K562 (cell line): ENCODE measurements around the gene ACTG2. TPM values are rescaled to one million over a fixed set of nuclear protein-coding genes. Genes with fewer than 3 reads are reported as not detected.

ENCODE experiments used
- ATAC-seq: fragments of 200-7000 bp; cut with Tn5 transposase; 3 replicates; pipeline ENCODE4 v1.9.1; 2020; ENCODE audit warnings: moderate library complexity
- BruUV-seq: library from RNA; stranded (reverse); fragments of 400-500 nt; replicated peaks from 2 replicates; lab custom pipeline; 2021; lab: Mats Ljungman, UMichigan
- CTCF ChIA-PET: fragments of 300-600 bp; formaldehyde crosslinking; extraction: SDS; loops from one replicate; lab custom pipeline; 2021; ENCODE audit warnings: low intra/inter-chr PET ratio; lab: Yijun Ruan, JAX
- POLR2A ChIA-PET: fragments of 300-600, 350-650 bp; sonication (Branson Sonifier 250); formaldehyde crosslinking; extraction: SDS; loops from one replicate; lab custom pipeline; 2021; ENCODE audit warnings: antibody characterized with exemption, inconsistent platforms; lab: Yijun Ruan, JAX
- DNase-seq, 4 experiments: peaks; one replicate each; pipeline versions ENCODE4 v3.0.0 to v3.0.0-alpha.2; 2011 to 2018; ENCODE audit warnings: low spot score in 3 of 4, mixed read lengths in 3 of 4; ENCODE audit errors: extremely low read depth in 1 of 4
- FAIRE-seq: peaks from 2 replicates; lab custom pipeline; 2011; peaks lifted over from hg19 to GRCh38; lab: Jason Lieb, UNC
- H2AFZ ChIP-seq: 2 replicates; pipeline ENCODE4 v1.6.0; 2011; ENCODE audit warnings: low read depth, low read length, control low read depth, inconsistent platforms
- H3K27ac ChIP-seq: fragments of 200-600 bp; 3 replicates; pipeline ENCODE4 v1.8.0; 2011; ENCODE audit warnings: low read depth, mild to moderate bottlenecking, control low read depth, inconsistent platforms, low read length, moderate library complexity, mixed read lengths; ENCODE audit errors: extremely low read depth
- H3K27me3 ChIP-seq, 2 experiments: fragments of 300-600 bp in 1 of 2; 2 replicates in 1 of 2; 3 replicates in 1 of 2; pipeline versions ENCODE4 v1.6.0 to v1.8.0; 2011; ENCODE audit warnings: inconsistent platforms in 2 of 2, low read length in 2 of 2, mild to moderate bottlenecking in 1 of 2, mixed read lengths in 1 of 2, moderate library complexity in 1 of 2; ENCODE audit not compliant: control insufficient read depth in 2 of 2, insufficient read depth in 2 of 2
- H3K36me3 ChIP-seq: fragments of 300-600 bp; 3 replicates; pipeline ENCODE4 v1.8.0; 2011; ENCODE audit warnings: mild to moderate bottlenecking, low read length, inconsistent platforms; ENCODE audit not compliant: control insufficient read depth, insufficient read depth
- H3K4me1 ChIP-seq, 2 experiments: fragments of 200-600 bp in 1 of 2; replicated peaks in 1 of 2; 2 replicates in 1 of 2; 3 replicates in 1 of 2; pipeline versions ENCODE4 v1.5.1 to v1.8.0; 2011; ENCODE audit warnings: inconsistent platforms in 2 of 2, low read length in 2 of 2, mild to moderate bottlenecking in 1 of 2, mixed read lengths in 1 of 2, moderate library complexity in 1 of 2; ENCODE audit not compliant: control insufficient read depth in 2 of 2, insufficient read depth in 2 of 2
- H3K4me2 ChIP-seq: 2 replicates; pipeline ENCODE4 v1.6.1; 2011; ENCODE audit warnings: low read length, control low read depth, inconsistent platforms, mixed read lengths; ENCODE audit not compliant: insufficient read depth
- H3K4me3 ChIP-seq: fragments of 200-600 bp; sonication (generic), shearing (Covaris generic); 2 replicates; pipeline ENCODE4 v1.5.1; 2016; ENCODE audit warnings: control low read depth, inconsistent platforms
- H3K79me2 ChIP-seq: fragments of 200-600 bp; 3 replicates; pipeline ENCODE4 v1.8.0; 2011; ENCODE audit warnings: low read length, inconsistent platforms; ENCODE audit not compliant: control insufficient read depth, insufficient read depth
- H3K9ac ChIP-seq, 2 experiments: 2 replicates each; pipeline versions ENCODE4 v1.6.0 to v1.6.1; 2011; ENCODE audit warnings: low read depth in 2 of 2, low read length in 2 of 2, control low read depth in 1 of 2, inconsistent platforms in 1 of 2, mild to moderate bottlenecking in 1 of 2, mixed read lengths in 1 of 2; ENCODE audit not compliant: insufficient read depth in 1 of 2
- H3K9me1 ChIP-seq: one replicate; pipeline ENCODE4 v1.6.0; 2011; ENCODE audit warnings: inconsistent platforms, mild to moderate bottlenecking, low read length, moderate library complexity; ENCODE audit not compliant: control insufficient read depth, insufficient read depth
- H3K9me3 ChIP-seq: replicated peaks from 2 replicates; pipeline ENCODE4 v1.5.1; 2011; ENCODE audit warnings: low read depth, low read length, inconsistent platforms; ENCODE audit not compliant: control insufficient read depth, insufficient read depth
- H4K20me1 ChIP-seq: replicated peaks from 2 replicates; pipeline ENCODE4 v1.6.1; 2011; ENCODE audit warnings: low read length, inconsistent platforms, mixed read lengths; ENCODE audit not compliant: control insufficient read depth, insufficient read depth
- CBFB ChIP-seq: sonication (generic); formaldehyde crosslinking; IDR thresholded peaks from 2 replicates; pipeline ENCODE4 v1.4.0; 2020; ENCODE audit warnings: mild to moderate bottlenecking, missing genetic modification reagents
- HNRNPUL1 ChIP-seq: fragments of 200-400 bp; formaldehyde crosslinking; IDR thresholded peaks from 2 replicates; pipeline ENCODE4 v1.6.1; 2017; ENCODE audit warnings: low read length
- KAT2B ChIP-seq: IDR thresholded peaks from one replicate; pipeline ENCODE4 v1.6.1; 2012; ENCODE audit warnings: low read depth, mild to moderate bottlenecking, control low read depth, inconsistent platforms, low read length, moderate library complexity
- ZMIZ1 ChIP-seq, 2 experiments: fragments of 150-350 bp in 1 of 2; IDR thresholded peaks; 2 replicates each; pipeline ENCODE4 v1.6.1; 2012 to 2016; ENCODE audit warnings: low read depth in 2 of 2, low read length in 2 of 2, mild to moderate bottlenecking in 1 of 2, moderate library complexity in 1 of 2
- ZNF212 ChIP-seq: fragments of 450-650 bp; formaldehyde crosslinking; IDR thresholded peaks from 2 replicates; pipeline ENCODE4 v1.4.0; 2020; ENCODE audit warnings: mild to moderate bottlenecking
- WGBS: fragments of 100-300 bp; shearing (Covaris generic); methylation state at CpG from one replicate; pipeline ENCODE4 v1.1.6; 2016; ENCODE audit warnings: low coverage, mixed read lengths; ENCODE audit not compliant: insufficient coverage; ENCODE audit errors: missing lambda C conversion rate; 5-methylcytosine and 5-hydroxymethylcytosine counted together
- in situ Hi-C: fragments of 300-500 bp; cut with MboI; formaldehyde crosslinking; loops from 4 replicates; pipeline ENCODE4 v1.15.0; 2018; ENCODE audit warnings: inconsistent platforms, mixed read lengths
- intact Hi-C: fragments of 100-400 bp; cut with micrococcal nuclease; formaldehyde crosslinking; loops from 2 replicates; pipeline ENCODE4 v1.14.2; 2022
- polyA plus RNA-seq, 8 experiments: library from polyadenylated mRNA; depleted of rRNA in 4 of 8; stranded (reverse) in 5 of 8; unstranded in 3 of 8; fragments of >200 nt; fragmentation: Nextera tagmentation in 2 of 8; fragmentation: Illumina TruSeq in 1 of 8; extraction: Ambion mirVana in 2 of 8; extraction: Trizol in 1 of 8; gene quantifications; 2 replicates each; pipeline versions ENCODE4 v1.2.1 to v1.2.3, GENCODE V29; 2011 to 2014; ENCODE audit warnings: inconsistent platforms in 1 of 8, missing spikeins in 1 of 8
- total RNA-seq, 7 experiments: library from RNA; depleted of rRNA in 6 of 7; stranded (reverse); fragments of >200 nt in 6 of 7; fragmentation: Illumina TruSeq in 2 of 7; extraction: Trizol in 2 of 7; gene quantifications; 2 replicates each; pipeline versions ENCODE4 v1.2.1 to v1.2.3, GENCODE V29; 2011 to 2021; ENCODE audit warnings: low replicate concordance in 1 of 7

The ACTG2 gene
- total and polyA plus RNA-seq, 9 of the 15 experiments (the other 6 are each of a cell fraction or from before 2014, with no cell fraction given), result 0.06 to 0.60 TPM; not detected in 7

GRCh38 chr2:73868204-73868978 is 24.4 kb upstream of the ACTG2 start (continued):
- no peak for TF ChIP-seq ZMIZ1 (IDR thresholded peaks at IDR 0.05; ENCODE audit: low read depth in 2 of 2, low read length in 2 of 2)
- no peak for TF ChIP-seq HNRNPUL1
- TF ChIP-seq CBFB, result no peak

- no TSS peak for BruUV-seq
- H3K36me3 ChIP-seq, result peaks cover 19% of the 10 kb centered on the region
- no peaks in the 10 kb centered on the region for H3K27me3 ChIP-seq
- H3K9ac ChIP-seq, result no peak overlapping the region
- DNase-seq (no peak), FAIRE-seq (no peak), ATAC-seq (no peak)
- H3K79me2 ChIP-seq, result no peaks in the 10 kb centered on the region
- no peak overlapping the region for H3K4me3 ChIP-seq
- H2AFZ ChIP-seq, result no peak overlapping the region
- WGBS, result 55% methylated on average over 4 of the region's 4 CpGs
- H3K4me1 ChIP-seq, result no peaks in the 10 kb centered on the region; a peak in 1 of 5 replicates
- POLR2A ChIA-PET, result interaction anchor here (0.7 kb wide), 1 partner anchor 71 kb away, joined by 3 read pairs; no protein-coding TSS in a partner anchor
- TF ChIP-seq ZNF212 (no peak), KAT2B (no peak)
- no peak overlapping the region for H3K4me2 ChIP-seq
- CTCF ChIA-PET, result no interaction called here
- H4K20me1 ChIP-seq, result no peaks in the 10 kb centered on the region
- intact Hi-C loops, result no loop called here
- H3K27ac ChIP-seq, result no peak overlapping the region
- in situ Hi-C loops, result no loop called here
- H3K9me1 ChIP-seq, result no peaks in the 10 kb centered on the region
- no peaks in the 10 kb centered on the region for H3K9me3 ChIP-seq
Observed at GRCh38 chr2:73870084-73870483, 22.7 kb upstream of the ACTG2 start.
